NCI-H524 (cell line): ENCODE measurements around the gene RUNX1.

Experiments used
- DNase-seq, 2 experiments: peaks; one replicate each; lab custom pipeline; 2025; lab: John Stamatoyannopoulos, UW

Gene RUNX1

GRCh38 chr21:34897828-34898227 lies 151.3 kb downstream of the RUNX1 start:
- no peak for DNase-seq

- DNase-seq: no peak
Observed at GRCh38 chr21:34894401-34894800, 154.7 kb downstream of the RUNX1 start.

- peak in 1 of 2 experiments; percentile 13 for DNase-seq
Observed at GRCh38 chr21:34892209-34892608, 156.9 kb downstream of the RUNX1 start.

GRCh38 chr21:34891613-34891943 lies 157.5 kb downstream of the RUNX1 start:
- DNase-seq: no peak

- DNase-seq: peak; percentile 21 to 53
Observed at GRCh38 chr21:34890724-34891612, 158.1 kb downstream of the RUNX1 start.

- DNase-seq: no peak
Observed at GRCh38 chr21:34890470-34890723, 158.7 kb downstream of the RUNX1 start.

- DNase-seq: peak; percentile 33 to 68
Observed at GRCh38 chr21:34889676-34890469, 159.2 kb downstream of the RUNX1 start.

GRCh38 chr21:34889320-34889675 lies 159.8 kb downstream of the RUNX1 start:
- peak in 1 of 2 experiments; percentile 52 for DNase-seq

- DNase-seq: peak; percentile 81 to 95
Observed at GRCh38 chr21:34888569-34889319, 160.4 kb downstream of the RUNX1 start.

GRCh38 chr21:34887725-34888568 lies 161.2 kb downstream of the RUNX1 start:
- DNase-seq: peak; percentile 17 to 66

- DNase-seq: peak in 1 of 2 experiments; percentile 39
Observed at GRCh38 chr21:34887105-34887442, 162.0 kb downstream of the RUNX1 start.

GRCh38 chr21:34886240-34887104 lies 162.6 kb downstream of the RUNX1 start:
- peak in 1 of 2 experiments; percentile 39 for DNase-seq

GRCh38 chr21:34885626-34886239 lies 163.4 kb downstream of the RUNX1 start:
- DNase-seq: no peak

- no peak for DNase-seq
Observed at GRCh38 chr21:34885125-34885524, 164.0 kb downstream of the RUNX1 start.

GRCh38 chr21:34884346-34884929 lies 164.7 kb downstream of the RUNX1 start:
- no peak for DNase-seq

- DNase-seq: no peak
Observed at GRCh38 chr21:34883491-34884271, 165.4 kb downstream of the RUNX1 start.

GRCh38 chr21:34882719-34883131 lies 166.4 kb downstream of the RUNX1 start:
- no peak for DNase-seq

GRCh38 chr21:34881839-34882371 lies 167.2 kb downstream of the RUNX1 start:
- no peak for DNase-seq

- no peak for DNase-seq
Observed at GRCh38 chr21:34881421-34881820, 167.7 kb downstream of the RUNX1 start.
